Ureter (tissue), 1 donor: ENCODE measurements around the gene RNF40. TPM values are rescaled to one million over a fixed set of nuclear protein-coding genes. Genes with fewer than 3 reads are reported as not detected.

Experiments
- DNase-seq: peaks from one replicate; pipeline ENCODE4 v3.0.0-alpha.2; 2020; ENCODE audit warnings: low spot score
- total RNA-seq: library from RNA; stranded (reverse); gene quantifications from one replicate; pipeline ENCODE4 v1.2.4, GENCODE V29; 2023
- donor health status: DM: yes; HTN: yes; CAD: no.

Gene RNF40
- total RNA-seq, 1 donor from 2014 or later: 133 TPM

DNA sequence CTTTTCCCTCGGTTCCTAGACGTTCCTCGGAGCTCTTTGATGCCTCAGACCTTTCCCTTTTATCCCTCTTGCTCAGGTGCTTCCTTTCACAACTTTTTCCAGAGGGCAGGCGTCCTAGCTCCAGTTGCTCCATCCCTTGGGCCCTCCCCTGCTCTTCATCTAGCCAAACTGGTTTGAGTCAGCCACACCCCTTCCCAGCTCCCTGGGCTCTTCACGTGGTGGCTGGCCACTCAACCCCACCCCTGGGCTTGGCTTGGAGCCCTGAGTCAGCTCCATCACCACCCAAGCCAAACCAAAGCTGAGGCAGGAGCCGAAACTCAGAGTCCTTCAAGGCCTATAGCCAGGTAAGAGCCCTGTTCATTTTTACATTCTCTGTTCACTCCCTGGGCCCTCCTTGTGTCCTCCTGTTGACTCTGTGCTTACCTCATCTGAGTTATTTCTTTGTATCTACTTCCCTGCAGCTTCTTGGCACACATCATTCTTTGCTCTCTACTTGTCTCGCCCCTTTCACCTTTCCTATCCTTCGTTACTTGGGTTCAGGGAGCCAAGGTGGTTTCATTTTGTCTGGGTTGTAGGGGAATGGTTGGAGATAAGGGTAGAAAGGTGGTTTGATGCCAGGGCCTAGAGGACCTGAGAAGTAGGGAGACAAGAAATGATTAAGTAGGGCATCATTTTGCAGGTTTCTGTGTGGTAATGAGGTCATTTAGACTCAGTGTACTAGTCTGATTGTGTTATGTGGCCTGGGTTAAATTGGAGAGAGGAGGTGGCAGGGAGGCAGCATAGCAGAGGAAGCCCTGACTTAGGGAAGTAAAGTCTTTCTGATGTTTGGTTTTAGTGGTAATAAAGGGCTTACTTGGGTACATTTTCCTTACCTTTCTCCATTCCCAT lies 21.5 kb upstream of the RNF40 start:
- DNase-seq: peak; percentile 94

DNA sequence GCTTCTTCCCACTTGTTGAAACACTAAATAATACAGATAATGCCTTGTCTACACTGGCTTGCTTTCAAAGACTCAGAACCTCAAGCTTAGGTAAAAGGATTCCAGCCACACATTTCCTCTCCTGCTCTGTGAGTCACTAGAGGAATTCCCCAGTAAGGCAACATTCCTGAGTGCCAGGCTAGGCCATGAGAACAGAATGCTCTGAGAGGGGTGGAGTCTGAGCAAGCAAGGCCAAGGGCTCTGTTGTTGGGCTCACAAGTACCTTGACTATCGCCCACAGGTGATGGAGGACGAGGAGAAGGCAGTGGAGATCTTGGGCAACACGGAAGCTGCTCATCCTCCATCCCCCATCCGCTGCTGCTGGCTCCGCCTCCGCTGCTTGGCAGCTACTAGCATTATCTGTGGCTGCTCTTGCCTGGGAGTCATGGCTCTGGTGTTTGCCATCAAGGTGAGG lies 20.6 kb upstream of the RNF40 start:
- peak; percentile 84 for DNase-seq

DNA sequence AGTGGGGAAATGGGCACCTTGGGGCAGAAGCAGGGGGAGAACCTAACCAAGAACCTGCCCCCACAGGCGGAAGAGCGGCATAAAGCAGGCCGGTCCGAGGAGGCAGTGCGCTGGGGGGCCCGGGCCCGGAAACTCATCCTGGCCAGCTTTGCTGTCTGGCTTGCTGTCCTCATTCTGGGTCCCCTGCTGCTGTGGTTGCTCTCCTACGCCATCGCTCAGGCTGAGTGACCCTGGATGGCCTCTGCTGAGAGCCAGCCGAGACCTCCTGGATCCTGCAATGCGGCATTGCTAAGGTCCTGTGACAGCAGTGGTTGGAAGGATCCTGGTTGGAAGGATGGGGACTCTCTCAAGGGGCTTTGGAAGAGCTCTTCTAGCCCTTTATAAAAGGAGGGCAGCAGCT lies 18.4 kb upstream of the RNF40 start:
- no peak for DNase-seq

DNA sequence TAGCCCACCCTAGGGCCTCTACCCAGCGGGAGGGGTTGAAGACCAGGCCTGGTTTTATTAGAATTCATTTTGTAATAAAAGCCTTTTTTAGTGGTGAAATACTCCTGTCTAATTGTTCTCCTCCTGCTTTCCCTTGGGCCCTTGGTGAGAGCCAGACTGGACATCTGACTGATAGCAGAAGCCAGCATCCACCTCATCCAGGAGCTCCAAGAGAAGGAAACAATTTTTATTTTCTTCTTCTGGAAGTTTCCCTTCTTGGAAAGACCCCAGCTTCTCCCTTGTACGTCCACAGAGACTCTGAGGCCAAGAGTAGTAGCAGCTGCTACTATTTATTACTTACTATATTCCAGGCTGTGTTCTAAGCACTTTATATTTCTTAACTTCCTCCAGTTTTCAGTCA lies 17.9 kb upstream of the RNF40 start:
- DNase-seq: no peak

DNA sequence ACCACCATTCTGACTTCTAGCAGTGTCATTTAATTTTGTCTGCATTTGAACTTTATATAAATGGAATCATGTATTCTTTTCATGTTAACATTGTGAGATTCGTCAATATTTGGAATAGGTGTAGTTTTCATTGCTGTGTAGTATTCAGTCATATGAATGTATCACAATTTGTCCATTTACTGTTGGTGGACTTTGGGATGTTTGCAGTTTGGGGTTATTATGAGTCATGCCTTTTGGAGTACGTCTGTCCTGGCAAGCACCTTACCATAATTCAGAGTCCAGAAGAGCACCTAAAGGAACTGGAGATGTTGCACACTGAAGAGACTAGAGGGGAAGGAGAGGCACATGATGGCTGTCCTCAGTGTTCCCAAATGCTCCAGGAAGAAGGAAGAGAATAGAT lies 17.0 kb upstream of the RNF40 start:
- DNase-seq: no peak

DNA sequence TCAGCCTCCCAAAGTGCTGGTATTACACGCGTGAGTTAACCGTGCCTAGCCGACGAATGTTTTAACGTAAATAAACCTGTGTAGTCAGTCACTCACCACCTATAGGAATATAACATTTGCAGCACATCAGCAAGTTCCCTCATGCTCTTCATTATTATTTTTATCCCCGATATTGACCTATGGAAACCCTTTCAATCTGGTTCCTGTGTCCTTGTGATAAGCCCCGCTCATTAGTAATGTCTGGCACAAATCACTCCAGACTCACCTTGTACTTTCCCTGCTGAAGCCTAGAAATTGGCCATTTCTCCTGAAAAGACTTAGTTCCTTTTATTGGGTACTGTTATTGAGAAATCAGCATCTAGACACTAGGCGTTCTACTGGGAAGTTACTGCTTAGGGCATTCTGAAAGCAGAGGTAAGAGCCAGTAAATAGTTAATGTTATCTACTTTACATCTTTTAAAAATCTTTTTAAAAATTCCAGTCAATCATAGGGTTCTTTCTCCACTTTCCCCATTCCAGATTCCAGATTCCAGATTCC lies 15.4 kb upstream of the RNF40 start:
- no peak for DNase-seq

DNA sequence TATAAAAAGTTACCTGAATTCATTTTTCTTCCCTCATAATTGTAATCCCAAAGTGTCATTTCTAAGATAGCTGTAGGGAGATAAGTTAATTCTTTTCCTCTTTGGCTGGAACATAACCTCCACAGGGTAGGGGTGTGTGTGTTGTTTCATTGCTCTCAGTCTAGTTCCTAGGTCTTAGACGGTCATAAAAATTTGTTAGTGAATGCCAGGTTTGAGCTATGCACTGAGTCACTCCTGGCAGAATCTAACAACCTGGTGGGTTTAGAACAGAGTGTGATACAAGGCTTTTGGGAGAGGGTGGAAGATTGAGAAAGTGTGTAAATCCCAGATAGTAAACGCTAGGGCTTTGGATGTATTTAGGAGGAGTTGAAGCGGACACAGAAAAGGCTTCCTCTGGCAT lies 14.8 kb upstream of the RNF40 start:
- no peak for DNase-seq

DNA sequence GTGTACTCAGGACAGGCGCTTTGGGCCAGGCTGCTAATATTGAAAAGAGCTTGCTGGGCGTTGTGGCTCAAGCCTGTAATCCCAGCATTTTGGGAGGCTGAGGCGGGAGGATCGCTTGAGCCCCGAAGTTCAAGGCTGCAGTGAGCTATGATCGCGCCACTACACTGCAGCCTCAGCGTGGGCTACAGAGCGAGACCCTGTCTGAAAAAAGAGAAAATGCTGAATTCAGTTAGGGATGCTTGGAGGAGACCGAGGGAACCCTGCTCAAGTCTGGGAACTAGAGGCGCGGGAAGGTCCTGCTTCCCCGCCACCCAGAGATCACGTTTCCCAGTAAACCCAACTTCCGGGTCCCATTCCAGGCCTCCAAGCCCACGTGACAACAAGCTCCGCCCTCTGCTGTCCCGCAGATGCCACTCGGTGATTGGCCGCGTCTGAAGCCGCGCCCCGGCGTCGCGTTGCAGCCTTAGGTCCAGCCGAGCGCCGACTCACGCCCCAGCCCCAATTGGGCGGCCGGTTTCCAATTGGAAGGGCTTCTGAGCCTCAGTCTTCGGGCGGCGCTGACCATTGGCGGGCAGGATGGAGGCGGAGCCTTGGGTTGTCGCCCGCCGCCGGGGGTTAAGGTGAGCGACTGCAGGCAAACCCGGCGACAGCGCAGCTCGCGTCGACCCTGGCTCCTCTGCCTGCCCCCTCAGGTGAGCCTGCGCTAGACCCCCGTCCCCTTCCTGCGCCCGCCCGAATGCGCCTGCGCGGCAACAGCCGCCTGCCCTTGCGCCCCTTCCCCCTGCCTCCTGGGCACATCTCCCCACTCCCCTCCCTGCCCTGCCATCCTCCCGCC lies 14.1 kb upstream of the RNF40 start, which contains the start of gene PHKG2:
TSS of gene PHKG2 (plus strand) at position 627 of the 835 bp plus-strand sequence. CDS start 396 bp downstream, outside the sequence.
- DNase-seq: peak; percentile 99

DNA sequence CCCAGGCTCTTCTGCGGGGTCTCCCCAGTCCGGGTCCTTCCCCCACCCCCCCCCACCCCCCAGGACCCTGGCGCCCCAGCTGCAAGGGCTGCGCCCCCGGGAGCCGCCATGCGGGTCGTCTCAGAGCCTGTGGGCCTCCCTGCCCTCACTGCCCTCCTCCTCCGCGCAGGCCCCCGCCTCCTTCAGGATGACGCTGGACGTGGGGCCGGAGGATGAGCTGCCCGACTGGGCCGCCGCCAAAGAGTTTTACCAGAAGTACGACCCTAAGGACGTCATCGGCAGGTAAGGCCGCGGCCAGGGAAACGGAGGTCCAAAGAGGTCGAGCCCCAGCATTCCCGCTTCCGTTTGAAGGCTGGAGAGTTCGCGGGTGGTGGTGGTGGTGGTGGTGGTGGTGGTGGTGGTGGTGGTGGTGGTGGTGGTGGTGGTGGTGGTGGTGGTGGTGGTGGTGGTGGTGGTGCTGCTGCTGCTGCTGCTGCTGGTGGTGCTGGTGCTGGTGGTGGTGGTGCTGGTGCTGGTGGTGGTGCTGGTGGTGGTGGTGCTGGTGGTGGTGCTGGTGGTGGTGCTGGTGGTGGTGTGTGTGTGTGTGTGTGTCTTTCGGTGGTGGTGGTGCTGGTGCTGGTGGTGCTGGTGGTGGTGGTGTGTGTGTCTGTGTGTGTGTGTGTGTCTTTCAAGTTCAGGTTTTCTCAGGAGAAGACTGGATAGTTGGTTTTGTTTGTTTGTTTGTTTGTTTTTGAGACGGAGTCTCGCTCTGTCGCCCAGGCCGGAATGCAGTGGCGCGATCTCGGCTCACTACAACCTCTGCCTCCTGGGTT lies 13.3 kb upstream of the RNF40 start:
- no peak for DNase-seq

DNA sequence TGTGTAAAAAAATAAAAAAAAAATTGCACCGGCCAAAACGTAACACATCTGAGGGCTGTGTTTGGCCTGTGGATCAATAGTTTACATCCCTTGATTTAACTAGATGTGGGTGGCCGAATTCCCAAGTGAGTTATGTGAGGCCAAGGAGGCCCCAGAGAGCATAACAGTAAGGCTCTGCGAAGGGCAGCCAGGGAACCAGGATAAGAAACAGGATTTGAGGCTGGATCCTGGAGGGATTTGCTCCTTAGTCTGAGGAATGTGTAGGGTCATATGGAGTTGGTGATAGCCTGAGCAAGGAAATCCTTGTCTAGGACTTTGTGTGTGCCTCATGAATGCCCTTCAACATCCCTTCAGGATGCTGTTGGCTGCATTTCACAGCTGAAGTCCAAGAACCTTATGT lies 11.9 kb upstream of the RNF40 start:
- no peak for DNase-seq

DNA sequence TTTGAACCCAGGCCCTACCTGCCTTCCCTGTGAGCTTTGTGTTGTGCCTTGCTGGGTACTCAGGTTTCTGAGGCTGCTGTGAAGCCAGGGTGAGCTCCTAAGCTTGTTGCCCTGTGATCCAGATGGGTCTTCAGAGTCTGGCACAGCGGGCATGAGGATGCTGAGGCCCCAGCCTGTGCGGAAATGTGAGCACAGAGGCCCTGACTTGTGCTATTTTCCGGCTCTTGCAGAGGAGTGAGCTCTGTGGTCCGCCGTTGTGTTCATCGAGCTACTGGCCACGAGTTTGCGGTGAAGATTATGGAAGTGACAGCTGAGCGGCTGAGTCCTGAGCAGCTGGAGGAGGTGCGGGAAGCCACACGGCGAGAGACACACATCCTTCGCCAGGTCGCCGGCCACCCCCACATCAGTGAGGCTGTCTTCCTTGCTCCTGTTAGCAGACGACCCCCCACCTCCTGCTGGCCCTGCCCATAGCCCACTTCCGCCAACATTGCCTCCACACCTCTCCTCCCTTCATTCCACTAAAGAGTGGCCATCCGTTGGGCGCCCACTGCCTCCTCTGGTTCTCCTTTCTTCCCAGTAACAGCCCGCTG lies 11.2 kb upstream of the RNF40 start:
- DNase-seq: no peak

DNA sequence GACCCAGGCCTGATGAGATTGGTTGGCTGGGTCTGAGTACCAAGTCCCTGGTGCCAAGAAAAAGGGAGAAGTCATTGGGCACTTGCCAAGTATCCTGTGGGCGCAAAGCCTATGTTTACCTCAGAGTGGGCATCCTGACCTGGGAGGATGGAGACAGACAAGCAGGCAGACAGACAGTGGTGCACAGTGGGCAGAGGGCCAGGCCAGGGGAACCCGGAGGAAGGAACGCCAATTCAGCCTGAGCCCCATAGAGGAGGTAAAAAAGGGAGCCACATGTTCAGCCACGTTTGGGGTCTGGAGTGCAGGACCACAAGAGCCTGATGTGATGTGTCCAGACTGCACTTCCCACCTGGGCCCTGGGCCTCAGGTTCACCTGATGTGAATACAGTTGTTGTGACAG lies 8.5 kb upstream of the RNF40 start:
- no peak for DNase-seq

DNA sequence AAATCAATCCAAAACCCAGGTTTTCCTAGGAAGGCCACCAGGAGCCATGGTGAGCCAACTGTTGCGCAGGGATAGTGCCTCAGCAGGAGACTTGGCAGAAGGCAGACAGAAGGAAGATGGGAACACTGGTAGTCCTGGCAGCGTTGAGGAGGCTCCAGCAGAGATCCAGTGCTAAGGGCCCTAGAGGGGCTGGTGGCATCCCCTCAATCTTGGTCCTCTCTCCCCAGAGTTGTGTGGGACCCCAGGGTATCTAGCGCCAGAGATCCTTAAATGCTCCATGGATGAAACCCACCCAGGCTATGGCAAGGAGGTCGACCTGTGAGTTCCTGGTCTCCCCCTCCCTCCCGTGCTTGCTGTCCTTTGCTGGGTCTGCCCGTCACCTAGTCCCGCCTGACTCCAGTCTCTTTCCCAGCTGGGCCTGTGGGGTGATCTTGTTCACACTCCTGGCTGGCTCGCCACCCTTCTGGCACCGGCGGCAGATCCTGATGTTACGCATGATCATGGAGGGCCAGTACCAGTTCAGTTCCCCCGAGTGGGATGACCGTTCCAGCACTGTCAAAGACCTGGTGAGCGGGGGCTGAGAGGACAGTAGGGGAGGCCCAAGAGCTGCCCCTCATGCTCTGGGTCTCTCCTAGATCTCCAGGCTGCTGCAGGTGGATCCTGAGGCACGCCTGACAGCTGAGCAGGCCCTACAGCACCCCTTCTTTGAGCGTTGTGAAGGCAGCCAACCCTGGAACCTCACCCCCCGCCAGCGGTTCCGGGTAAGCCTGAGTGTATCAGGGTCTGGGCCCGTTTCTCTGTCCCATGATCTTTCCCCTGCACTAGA lies 6.0 kb upstream of the RNF40 start:
- DNase-seq: no peak

DNA sequence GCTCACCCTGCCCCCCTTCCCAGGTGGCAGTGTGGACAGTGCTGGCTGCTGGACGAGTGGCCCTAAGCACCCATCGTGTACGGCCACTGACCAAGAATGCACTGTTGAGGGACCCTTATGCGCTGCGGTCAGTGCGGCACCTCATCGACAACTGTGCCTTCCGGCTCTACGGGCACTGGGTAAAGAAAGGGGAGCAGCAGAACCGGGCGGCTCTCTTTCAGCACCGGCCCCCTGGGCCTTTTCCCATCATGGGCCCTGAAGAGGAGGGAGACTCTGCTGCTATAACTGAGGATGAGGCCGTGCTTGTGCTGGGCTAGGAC lies 5.4 kb upstream of the RNF40 start:
- no peak for DNase-seq

DNA sequence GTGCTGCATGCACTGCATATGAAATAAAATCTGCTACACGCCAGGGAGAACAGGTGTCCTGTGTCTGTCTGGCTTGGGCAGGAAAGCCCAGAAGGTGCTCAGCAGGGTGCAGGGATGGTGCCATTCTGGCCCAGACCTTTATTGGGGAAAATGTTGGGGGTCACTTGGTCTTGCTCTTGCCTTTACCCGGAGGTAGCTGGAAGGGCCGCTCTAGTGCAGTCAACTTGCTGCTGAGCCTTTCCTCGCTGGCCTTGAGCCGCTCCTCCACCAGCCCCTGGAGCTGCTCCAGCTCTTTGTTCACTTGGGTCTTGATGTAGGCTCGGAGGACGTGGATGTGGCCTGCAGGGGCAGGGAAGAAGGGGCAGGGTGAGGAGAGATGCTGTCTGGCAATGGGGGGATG lies 4.8 kb upstream of the RNF40 start:
- DNase-seq: no peak

DNA sequence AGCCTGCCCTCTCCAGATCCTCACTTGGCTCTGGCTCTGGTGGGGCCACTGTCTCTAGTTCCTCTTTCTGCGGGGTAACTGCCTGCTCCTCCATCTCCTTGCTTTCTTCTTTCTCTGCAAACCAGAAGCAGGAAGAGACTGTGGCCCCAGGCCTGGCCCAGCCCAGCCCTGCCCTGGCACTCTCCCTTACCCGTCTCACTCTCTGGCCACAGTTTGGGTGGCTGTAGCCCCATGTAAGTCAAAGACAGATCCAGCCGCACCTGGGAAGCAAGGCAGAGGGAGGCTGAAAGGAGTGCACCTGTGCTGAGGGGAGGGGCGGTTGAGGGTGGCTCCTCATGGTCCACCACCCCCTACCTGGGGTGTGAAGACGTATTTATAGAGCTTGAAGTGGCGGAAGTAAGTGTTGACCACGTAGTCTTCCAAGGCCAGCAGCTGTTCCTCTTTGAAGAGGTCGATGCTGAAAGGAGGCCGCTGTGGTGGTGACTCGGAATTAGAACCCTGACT lies 3.1 kb upstream of the RNF40 start:
- no peak for DNase-seq

DNA sequence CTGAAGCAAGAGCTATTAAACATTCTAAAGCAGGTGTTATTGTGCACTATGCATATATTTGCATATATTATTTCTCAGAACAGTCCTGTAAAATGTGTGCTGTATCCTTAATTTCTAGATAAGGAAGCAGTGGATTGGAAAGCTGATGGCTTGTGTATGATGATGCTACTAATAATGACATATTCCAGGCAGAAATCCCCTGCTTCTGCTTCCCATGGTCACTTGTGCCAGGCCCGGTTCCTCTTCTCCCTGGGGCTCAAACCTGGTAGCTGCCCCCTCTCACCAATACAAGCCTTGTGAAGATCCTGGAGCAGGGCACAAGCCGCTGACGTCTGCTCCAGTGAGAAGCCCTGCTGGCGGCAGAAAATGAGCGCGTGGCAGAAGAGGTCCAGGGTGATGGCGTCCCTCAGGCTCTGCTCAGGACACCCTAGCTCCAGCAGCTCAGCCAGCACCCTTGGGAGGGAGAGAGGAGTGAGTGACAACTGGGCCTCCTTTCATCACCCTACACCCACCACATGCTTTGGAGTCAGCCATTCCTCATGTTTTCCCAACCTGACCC lies 2.0 kb upstream of the RNF40 start:
- no peak for DNase-seq

DNA sequence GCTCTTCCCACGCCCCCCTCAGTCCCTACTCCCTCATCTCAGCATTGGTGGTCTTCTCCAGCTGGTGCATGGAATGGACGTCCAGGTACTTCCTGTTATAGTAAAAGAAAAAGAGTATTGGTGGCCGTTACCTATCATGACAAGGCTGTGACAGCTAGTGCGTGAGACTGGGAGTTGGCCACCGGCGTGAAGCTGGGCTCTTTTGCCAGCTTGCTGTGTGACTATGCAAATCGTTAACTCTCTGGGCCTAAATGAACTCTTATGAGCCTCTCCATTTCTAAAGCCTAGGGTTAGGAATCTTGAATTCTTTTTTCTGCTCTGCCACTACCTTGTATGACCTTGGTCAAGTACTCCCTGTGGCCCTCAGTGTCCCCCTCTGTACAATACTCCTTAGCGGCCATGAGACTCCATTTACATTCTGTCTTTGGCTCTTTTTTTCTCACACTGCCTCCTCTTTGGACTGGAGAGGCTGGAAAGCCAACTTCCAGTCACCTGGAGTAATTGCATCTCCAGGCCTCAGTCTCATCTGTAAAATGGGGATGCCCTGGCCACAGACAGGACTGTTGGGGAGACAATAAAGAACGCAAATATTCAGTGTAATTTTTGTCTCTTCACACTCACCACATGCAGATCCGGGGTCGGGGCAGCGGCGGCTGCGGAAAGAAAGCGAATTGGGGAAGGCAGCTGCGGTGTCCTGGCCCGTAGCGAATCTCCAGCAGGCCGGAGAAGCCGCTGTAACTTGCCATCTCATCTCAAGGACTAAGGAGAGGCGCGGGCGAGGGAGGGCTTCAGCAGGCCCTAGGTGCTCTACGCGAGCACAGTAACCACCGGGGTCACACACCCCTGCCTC lies 1.3 kb upstream of the RNF40 start:
- DNase-seq: no peak

DNA sequence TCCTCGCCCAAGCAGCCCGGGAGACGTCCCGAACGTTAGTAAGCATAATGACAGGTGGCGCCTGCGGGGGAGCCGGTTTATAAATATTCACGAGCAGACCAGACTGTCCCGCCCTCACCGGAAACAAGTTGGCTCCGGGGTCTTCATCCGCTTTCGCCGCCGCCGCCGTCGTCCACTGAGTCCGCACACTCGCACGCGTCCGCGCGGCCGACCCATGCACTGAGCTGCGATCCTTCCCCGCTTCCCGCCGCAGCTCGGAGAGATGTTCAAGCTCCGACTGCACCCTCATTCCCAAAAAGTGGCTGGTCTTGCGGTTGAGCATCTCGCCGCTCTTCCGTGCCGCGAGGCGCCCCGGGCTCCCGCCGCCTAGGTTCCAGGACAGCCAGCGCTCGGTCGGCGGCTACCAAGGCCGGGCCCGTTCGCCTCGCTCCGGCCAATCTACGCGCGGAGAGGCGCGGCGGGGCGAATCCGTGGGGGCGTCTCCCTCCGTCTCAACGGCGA lies 645 bp upstream of the RNF40 start:
- no peak for DNase-seq
